T-helper 17 cell (primary cell): ENCODE measurements around the gene HDAC4. TPM values are rescaled to one million over a fixed set of nuclear protein-coding genes. Genes with fewer than 3 reads are reported as not detected.

Experiments
- ATAC-seq: fragments of 150-1000 bp; cut with Tn5 transposase; 2 replicates; pipeline ENCODE4 v1.10.0; 2021; ENCODE audit warnings: mild to moderate bottlenecking, moderate library complexity
- DNase-seq, 3 donors: peaks; one replicate each; pipeline versions ENCODE4 v3.0.0 to v3.0.0-alpha.2; 2020 to 2021
- H3K9me3 ChIP-seq: one replicate; pipeline ENCODE4 v1.7.0; 2013; ENCODE audit warnings: low read length, mild to moderate bottlenecking; ENCODE audit not compliant: control insufficient read depth, poor library complexity, severe bottlenecking
- H3K27ac Mint-ChIP-seq: one replicate; pipeline ENCODE4 v1.8.0; 2022; ENCODE audit warnings: mild to moderate bottlenecking, moderate library complexity, mixed read lengths
- H3K27me3 Mint-ChIP-seq: one replicate; pipeline ENCODE4 v1.8.0; 2022; ENCODE audit warnings: mixed read lengths
- H3K36me3 Mint-ChIP-seq: one replicate; pipeline ENCODE4 v1.8.0; 2022; ENCODE audit warnings: low read depth, mixed read lengths
- H3K4me1 Mint-ChIP-seq: one replicate; pipeline ENCODE4 v1.8.0; 2022; ENCODE audit warnings: mild to moderate bottlenecking, mixed read lengths
- H3K4me3 Mint-ChIP-seq: one replicate; pipeline ENCODE4 v1.8.0; 2022; ENCODE audit warnings: mild to moderate bottlenecking, moderate library complexity, mixed read lengths
- total RNA-seq, 4 donors: library from RNA in 2 of 4; stranded (reverse) in 2 of 4; gene quantifications; one replicate each; pipeline ENCODE4 v1.2.3 and lab custom pipeline; 2022 to 2026

HDAC4 gene
- total RNA-seq, 2 donors from 2014 or later: 78.9 to 79.0 TPM

GRCh38 chr2:239298116-239298804 lies 102.6 kb downstream of the HDAC4 start:
- H3K27ac Mint-ChIP-seq: peak overlapping the region; percentile 98
- no peaks in the 10 kb centered on the region for H3K36me3 Mint-ChIP-seq
- DNase-seq: peak in 2 of 3 donors; percentile 38 to 66
- H3K27me3 Mint-ChIP-seq: no peaks in the 10 kb centered on the region
- H3K4me1 Mint-ChIP-seq: peaks cover 45% of the 10 kb centered on the region
- ATAC-seq: peak; percentile 77
- peak overlapping the region; percentile 95 for H3K4me3 Mint-ChIP-seq
- no peaks in the 10 kb centered on the region for H3K9me3 ChIP-seq

- no peak for DNase-seq
- no peaks in the 10 kb centered on the region for H3K9me3 ChIP-seq
- H3K36me3 Mint-ChIP-seq: no peaks in the 10 kb centered on the region
- H3K27me3 Mint-ChIP-seq: no peaks in the 10 kb centered on the region
- H3K4me3 Mint-ChIP-seq: peak overlapping the region; percentile 95
- peak overlapping the region; percentile 98 for H3K27ac Mint-ChIP-seq
- ATAC-seq: no peak
- H3K4me1 Mint-ChIP-seq: peaks cover 49% of the 10 kb centered on the region
Observed at GRCh38 chr2:239297142-239298004, 103.4 kb downstream of the HDAC4 start.

- DNase-seq (no peak), ATAC-seq (no peak)
- Mint-ChIP-seq H3K4me3 (peak overlapping the region; percentile 88), H3K27me3 (no peaks in the 10 kb centered on the region), H3K36me3 (no peaks in the 10 kb centered on the region), H3K4me1 (peaks cover 49% of the 10 kb centered on the region), H3K27ac (peak overlapping the region; percentile 98)
- H3K9me3 ChIP-seq: no peaks in the 10 kb centered on the region
Observed at GRCh38 chr2:239296020-239296932, 104.5 kb downstream of the HDAC4 start.

- H3K4me3 Mint-ChIP-seq: peak overlapping the region; percentile 88
- no peaks in the 10 kb centered on the region for H3K27me3 Mint-ChIP-seq
- ATAC-seq: peak; percentile 24
Observed at GRCh38 chr2:239295377-239296019, 105.3 kb downstream of the HDAC4 start.

GRCh38 chr2:239294571-239295054 lies 106.2 kb downstream of the HDAC4 start:
- peak overlapping the region; percentile 98 for H3K27ac Mint-ChIP-seq
- no peak for ATAC-seq
- no peaks in the 10 kb centered on the region for H3K9me3 ChIP-seq
- H3K27me3 Mint-ChIP-seq: no peaks in the 10 kb centered on the region
- peaks cover 54% of the 10 kb centered on the region for H3K4me1 Mint-ChIP-seq
- H3K4me3 Mint-ChIP-seq: peak overlapping the region; percentile 92
- DNase-seq: no peak
- no peaks in the 10 kb centered on the region for H3K36me3 Mint-ChIP-seq

More at GRCh38 chr2:239295377-239296019, 105.3 kb downstream of the HDAC4 start:
- DNase-seq: no peak
- H3K4me1 Mint-ChIP-seq: peaks cover 49% of the 10 kb centered on the region
- no peaks in the 10 kb centered on the region for H3K9me3 ChIP-seq
- H3K36me3 Mint-ChIP-seq: no peaks in the 10 kb centered on the region
- H3K27ac Mint-ChIP-seq: peak overlapping the region; percentile 98

- Mint-ChIP-seq H3K36me3 (no peaks in the 10 kb centered on the region), H3K27me3 (no peaks in the 10 kb centered on the region), H3K4me3 (peak overlapping the region; percentile 92), H3K4me1 (peaks cover 57% of the 10 kb centered on the region), H3K27ac (peak overlapping the region; percentile 98)
- DNase-seq (peak in 2 of 3 donors; percentile 27 to 52), ATAC-seq (peak; percentile 64)
- no peaks in the 10 kb centered on the region for H3K9me3 ChIP-seq
Observed at GRCh38 chr2:239293775-239294430, 106.9 kb downstream of the HDAC4 start.

- ATAC-seq (no peak), DNase-seq (no peak)
- Mint-ChIP-seq H3K27ac (peak overlapping the region; percentile 98), H3K27me3 (no peaks in the 10 kb centered on the region), H3K4me3 (no peak overlapping the region), H3K4me1 (peaks cover 57% of the 10 kb centered on the region), H3K36me3 (no peaks in the 10 kb centered on the region)
- H3K9me3 ChIP-seq: no peaks in the 10 kb centered on the region
Observed at GRCh38 chr2:239292959-239293774, 107.7 kb downstream of the HDAC4 start.

- H3K4me1 Mint-ChIP-seq: peaks cover 54% of the 10 kb centered on the region
- H3K9me3 ChIP-seq: no peaks in the 10 kb centered on the region
- peak overlapping the region; percentile 74 for H3K27ac Mint-ChIP-seq
- H3K27me3 Mint-ChIP-seq: no peaks in the 10 kb centered on the region
- no peak overlapping the region for H3K4me3 Mint-ChIP-seq
- DNase-seq: no peak
- no peak for ATAC-seq
- no peaks in the 10 kb centered on the region for H3K36me3 Mint-ChIP-seq
Observed at GRCh38 chr2:239292531-239292930, 108.3 kb downstream of the HDAC4 start.

- ATAC-seq: no peak
Observed at GRCh38 chr2:239291475-239292350, 109.1 kb downstream of the HDAC4 start.

GRCh38 chr2:239290618-239291474 lies 110.0 kb downstream of the HDAC4 start:
- DNase-seq (no peak), ATAC-seq (no peak)
- Mint-ChIP-seq H3K4me1 (peaks cover 59% of the 10 kb centered on the region), H3K36me3 (no peaks in the 10 kb centered on the region), H3K27ac (peak overlapping the region; percentile 98), H3K27me3 (no peaks in the 10 kb centered on the region), H3K4me3 (peak overlapping the region; percentile 12)
- H3K9me3 ChIP-seq: no peaks in the 10 kb centered on the region

More at GRCh38 chr2:239291475-239292350, 109.1 kb downstream of the HDAC4 start:
- H3K9me3 ChIP-seq: no peaks in the 10 kb centered on the region
- H3K27me3 Mint-ChIP-seq: no peaks in the 10 kb centered on the region
- H3K4me1 Mint-ChIP-seq: peaks cover 59% of the 10 kb centered on the region
- H3K36me3 Mint-ChIP-seq: no peaks in the 10 kb centered on the region
- H3K27ac Mint-ChIP-seq: peak overlapping the region; percentile 29
- peak overlapping the region; percentile 12 for H3K4me3 Mint-ChIP-seq
- no peak for DNase-seq
